PFSK-1 (cell line): ENCODE measurements around the gene SAMD4B.

Experiments
- FOXP2 ChIP-seq: optimal IDR thresholded peaks from 2 replicates; pipeline ENCODE3; 2011; ENCODE audit warnings: borderline replicate concordance, control low read depth, inconsistent platforms; ENCODE audit not compliant: insufficient read depth; ENCODE audit errors: extremely low read length, extremely low read depth
- POLR2AphosphoS5 ChIP-seq: IDR thresholded peaks from 2 replicates; pipeline ENCODE4 v1.6.1; 2012; ENCODE audit warnings: low read depth, mild to moderate bottlenecking, control low read depth, low read length, moderate library complexity
- SIN3A ChIP-seq: IDR thresholded peaks from 2 replicates; pipeline ENCODE4 v1.6.1; 2012; ENCODE audit warnings: mild to moderate bottlenecking, low read length, moderate library complexity, borderline replicate concordance; ENCODE audit not compliant: insufficient read depth
- TAF1 ChIP-seq: IDR thresholded peaks from 2 replicates; pipeline ENCODE4 v1.6.1; 2012; ENCODE audit warnings: low read length, control low read depth, borderline replicate concordance; ENCODE audit not compliant: insufficient read depth
- TF ChIP-seq, protein P1 (sequence below), 2 experiments: IDR thresholded peaks; 2 replicates each; pipeline versions ENCODE4 v1.6.1 to v1.8.0; 2011 to 2012; ENCODE audit warnings: low read depth in 2 of 2, low read length in 2 of 2, control low read depth in 1 of 2, inconsistent platforms in 1 of 2, mild to moderate bottlenecking in 1 of 2, moderate library complexity in 1 of 2; ENCODE audit not compliant: insufficient read depth in 1 of 2

DNA sequence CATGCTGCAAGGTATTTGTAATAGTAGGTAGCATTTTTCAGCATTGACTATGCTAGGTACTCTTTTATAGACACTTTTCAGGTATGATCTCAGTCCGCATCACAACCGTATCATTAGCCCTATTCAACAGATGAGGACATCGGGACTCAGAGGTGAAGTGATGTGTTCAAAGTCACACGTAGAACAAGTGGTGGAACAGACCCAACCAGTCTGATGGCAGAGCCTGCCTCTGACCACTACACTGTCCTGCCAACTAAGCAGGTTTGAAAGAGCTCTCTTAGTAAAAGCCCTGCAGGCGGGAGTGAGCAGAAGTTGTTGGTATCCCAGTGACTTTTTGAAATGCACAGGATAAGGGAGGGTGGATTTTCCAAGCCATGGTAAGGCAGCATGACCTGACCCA lies 28.5 kb downstream of the SAMD4B start:
- TF ChIP-seq SIN3A = no peak
- no peak for TF ChIP-seq TAF1
- no peak for TF ChIP-seq POLR2AphosphoS5
- TF ChIP-seq FOXP2 = no peak
- TF ChIP-seq, protein P1, sequence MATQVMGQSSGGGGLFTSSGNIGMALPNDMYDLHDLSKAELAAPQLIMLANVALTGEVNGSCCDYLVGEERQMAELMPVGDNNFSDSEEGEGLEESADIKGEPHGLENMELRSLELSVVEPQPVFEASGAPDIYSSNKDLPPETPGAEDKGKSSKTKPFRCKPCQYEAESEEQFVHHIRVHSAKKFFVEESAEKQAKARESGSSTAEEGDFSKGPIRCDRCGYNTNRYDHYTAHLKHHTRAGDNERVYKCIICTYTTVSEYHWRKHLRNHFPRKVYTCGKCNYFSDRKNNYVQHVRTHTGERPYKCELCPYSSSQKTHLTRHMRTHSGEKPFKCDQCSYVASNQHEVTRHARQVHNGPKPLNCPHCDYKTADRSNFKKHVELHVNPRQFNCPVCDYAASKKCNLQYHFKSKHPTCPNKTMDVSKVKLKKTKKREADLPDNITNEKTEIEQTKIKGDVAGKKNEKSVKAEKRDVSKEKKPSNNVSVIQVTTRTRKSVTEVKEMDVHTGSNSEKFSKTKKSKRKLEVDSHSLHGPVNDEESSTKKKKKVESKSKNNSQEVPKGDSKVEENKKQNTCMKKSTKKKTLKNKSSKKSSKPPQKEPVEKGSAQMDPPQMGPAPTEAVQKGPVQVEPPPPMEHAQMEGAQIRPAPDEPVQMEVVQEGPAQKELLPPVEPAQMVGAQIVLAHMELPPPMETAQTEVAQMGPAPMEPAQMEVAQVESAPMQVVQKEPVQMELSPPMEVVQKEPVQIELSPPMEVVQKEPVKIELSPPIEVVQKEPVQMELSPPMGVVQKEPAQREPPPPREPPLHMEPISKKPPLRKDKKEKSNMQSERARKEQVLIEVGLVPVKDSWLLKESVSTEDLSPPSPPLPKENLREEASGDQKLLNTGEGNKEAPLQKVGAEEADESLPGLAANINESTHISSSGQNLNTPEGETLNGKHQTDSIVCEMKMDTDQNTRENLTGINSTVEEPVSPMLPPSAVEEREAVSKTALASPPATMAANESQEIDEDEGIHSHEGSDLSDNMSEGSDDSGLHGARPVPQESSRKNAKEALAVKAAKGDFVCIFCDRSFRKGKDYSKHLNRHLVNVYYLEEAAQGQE (IDR thresholded peaks at IDR 0.05; ENCODE audit: insufficient read depth in 1 of 2, low read depth in 2 of 2, low read length in 2 of 2) = no peak
